WTC11 (cell line): ENCODE results near the gene MYO16. TPM values are rescaled to one million over a fixed set of nuclear protein-coding genes. Genes with fewer than 3 reads are reported as not detected.
A peak's percentile ranks its signal among the peaks of the same experiment; 100 is the strongest.

ENCODE experiments used
- ATAC-seq: fragments of 200-7000 bp; cut with Tn5 transposase; 2 replicates; pipeline ENCODE4 v1.10.0; 2021; ENCODE audit warnings: mild to moderate bottlenecking, moderate library complexity
- Bru-seq: library from RNA; stranded (reverse); fragments of 400-500 nt; gene quantifications from one replicate; lab custom pipeline; 2021; lab: Mats Ljungman, UMichigan
- CTCF ChIA-PET: fragments of 300-600 bp; sonication (Branson Sonifier 250); formaldehyde crosslinking; loops from one replicate; lab custom pipeline; 2021; ENCODE audit warnings: antibody characterized with exemption; lab: Charles Lee
- POLR2A ChIA-PET: fragments of 350-600 bp; sonication (Branson Sonifier 250); formaldehyde crosslinking; loops from one replicate; lab custom pipeline; 2021; ENCODE audit warnings: antibody characterized with exemption; lab: Charles Lee
- DNase-seq: peaks from one replicate; pipeline ENCODE4 v3.0.0; 2021; ENCODE audit warnings: low spot score
- H3K27ac Mint-ChIP-seq: 2 replicates; pipeline ENCODE4 v1.8.0; 2021; ENCODE audit warnings: mixed read lengths
- H3K27me3 Mint-ChIP-seq: 2 replicates; pipeline ENCODE4 v1.8.0; 2021; ENCODE audit warnings: low read depth, mild to moderate bottlenecking, moderate library complexity, mixed read lengths
- H3K36me3 Mint-ChIP-seq: 2 replicates; pipeline ENCODE4 v1.8.0; 2021; ENCODE audit warnings: mixed read lengths
- H3K4me1 Mint-ChIP-seq: 2 replicates; pipeline ENCODE4 v1.8.0; 2022; ENCODE audit warnings: mixed read lengths
- H3K4me3 Mint-ChIP-seq: 2 replicates; pipeline ENCODE4 v1.8.0; 2021; ENCODE audit warnings: mild to moderate bottlenecking, moderate library complexity, mixed read lengths
- H3K9me3 Mint-ChIP-seq: 2 replicates; pipeline ENCODE4 v1.8.0; 2021; ENCODE audit warnings: mixed read lengths
- JUN ChIP-seq: sonication (generic); formaldehyde crosslinking; IDR thresholded peaks from 2 replicates; pipeline ENCODE4 v1.8.0; 2023; ENCODE audit warnings: mild to moderate bottlenecking, missing genetic modification reagents
- NFYB ChIP-seq: sonication (generic); formaldehyde crosslinking; conservative IDR thresholded peaks from 2 replicates; pipeline ENCODE4 v1.8.0; 2022; ENCODE audit warnings: low read depth, missing genetic modification reagents
- NR1H2 ChIP-seq: sonication (generic); formaldehyde crosslinking; IDR thresholded peaks from 2 replicates; pipeline ENCODE4 v1.9.0; 2021; ENCODE audit warnings: mild to moderate bottlenecking, moderate library complexity, missing genetic modification reagents
- NR2C2 ChIP-seq: sonication (generic); formaldehyde crosslinking; IDR thresholded peaks from 2 replicates; pipeline ENCODE4 v1.8.0; 2022; ENCODE audit warnings: mild to moderate bottlenecking, missing genetic modification reagents
- SMAD4 ChIP-seq: sonication (generic); formaldehyde crosslinking; IDR thresholded peaks from 2 replicates; pipeline ENCODE4 v1.8.0; 2022; ENCODE audit warnings: mild to moderate bottlenecking, missing genetic modification reagents
- TEAD1 ChIP-seq: sonication (generic); formaldehyde crosslinking; IDR thresholded peaks from 2 replicates; pipeline ENCODE4 v1.8.0; 2022; ENCODE audit warnings: mild to moderate bottlenecking, missing genetic modification reagents
- long read RNA-seq, 3 experiments: library from RNA in 1 of 3; library from capped mRNA in 1 of 3; library from polyadenylated mRNA in 1 of 3; unstranded in 2 of 3; stranded (forward) in 1 of 3; transcript quantifications; one replicate each; pipeline ENCODE4 v2.0.0, GENCODE V29; 2021
- total RNA-seq: library from RNA; stranded (reverse); gene quantifications from 3 replicates; pipeline ENCODE4 v1.2.3, GENCODE V29; 2021
- TF ChIP-seq, protein P1 (sequence below): fragments of 250-450 bp; sonication (Bioruptor Pico); conservative IDR thresholded peaks from 2 replicates; pipeline ENCODE4 v1.9.0; 2021; ENCODE audit warnings: mild to moderate bottlenecking
- TF ChIP-seq, protein P2 (sequence below): sonication (generic); formaldehyde crosslinking; IDR thresholded peaks from 2 replicates; pipeline ENCODE4 v1.8.1; 2022; ENCODE audit warnings: mild to moderate bottlenecking, missing genetic modification reagents, moderate library complexity, borderline replicate concordance
- TF ChIP-seq, protein P3 (sequence below): sonication (generic); formaldehyde crosslinking; IDR thresholded peaks from 2 replicates; pipeline ENCODE4 v1.8.0; 2023; ENCODE audit warnings: missing genetic modification reagents
- TF ChIP-seq, protein P4 (sequence below): sonication (generic); formaldehyde crosslinking; IDR thresholded peaks from 2 replicates; pipeline ENCODE4 v1.8.1; 2022; ENCODE audit warnings: missing genetic modification reagents, borderline replicate concordance
- TF ChIP-seq, protein P5 (sequence below): sonication (generic); formaldehyde crosslinking; IDR thresholded peaks from 2 replicates; pipeline ENCODE4 v1.8.0; 2023; ENCODE audit warnings: mild to moderate bottlenecking, missing genetic modification reagents

MYO16 gene
- total RNA-seq = 0.05 to 0.09 TPM (median 0.09 TPM) in 3 replicates
- percentile 7 among the genes with signal in this experiment for Bru-seq, nascent RNA
- long read RNA-seq, experiment 1, partial matches to known transcripts = 1 of 2 reads
- long read RNA-seq, experiment 1, other reads (novel, unspliced or antisense) = 1 of 2 reads
- long read RNA-seq, experiment 2 = 0 reads
- long read RNA-seq, experiment 3 = 0 reads

DNA sequence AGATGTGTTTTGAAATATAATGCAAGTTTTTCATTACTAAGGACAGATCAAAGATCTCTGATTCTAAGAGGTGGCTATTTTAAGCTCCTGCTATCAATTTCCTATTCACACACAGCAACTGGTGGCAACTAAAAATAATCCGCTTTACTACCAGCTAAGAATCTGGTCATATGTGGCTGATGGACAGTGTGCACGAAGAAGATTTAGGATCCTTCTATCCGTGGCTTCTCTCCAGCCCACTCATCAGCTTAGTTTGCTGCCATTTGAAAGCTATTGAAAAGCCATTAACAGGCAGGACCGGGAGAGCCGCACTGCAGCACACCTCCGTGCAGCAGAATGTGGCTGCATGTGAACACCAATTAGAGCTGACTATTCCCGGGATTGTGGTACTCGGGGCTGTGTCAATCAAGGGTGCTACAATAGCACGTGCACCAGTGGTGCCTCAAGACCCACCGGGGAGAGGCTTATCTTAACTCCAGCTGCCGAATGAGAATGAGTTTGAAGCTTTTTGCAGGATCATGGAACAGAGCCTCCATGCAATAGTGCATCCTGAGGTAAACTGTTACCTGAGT, at the start of gene MYO16:
Gene MYO16 (plus strand): TSS at position 431 of the 572 bp plus-strand sequence. CDS start 234 bp downstream, outside the sequence.
- Mint-ChIP-seq H3K27ac (no peak within 1 kb of the TSS), H3K27me3 (no peaks in the 10 kb centered on the region; the same call in 1 of the 2 replicates)
- ATAC-seq = peak; percentile 86

DNA sequence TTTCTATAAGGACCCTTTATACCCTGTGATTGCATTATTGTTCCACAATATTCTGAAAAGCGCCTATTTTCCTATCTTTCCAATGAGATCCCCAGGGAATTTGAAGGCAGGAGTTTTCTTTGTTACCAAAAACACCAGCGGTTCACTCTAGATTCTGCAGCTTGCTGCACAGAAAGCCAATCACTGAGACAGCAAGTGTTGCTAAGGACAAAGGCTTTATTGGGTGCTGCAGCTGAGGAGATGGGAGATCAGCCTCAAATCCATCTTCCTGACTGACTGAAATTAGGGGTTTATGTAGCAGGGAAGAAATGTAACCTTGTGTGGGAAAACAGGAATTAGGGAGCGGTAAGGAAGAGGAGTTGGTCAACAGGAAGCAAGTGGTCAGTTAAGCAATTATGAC, 42.6 kb upstream of the MYO16 start:
- ATAC-seq (no peak), DNase-seq (no peak)
- ChIA-PET CTCF (no interaction called here), POLR2A (no interaction called here)
- TF ChIP-seq, protein P1, sequence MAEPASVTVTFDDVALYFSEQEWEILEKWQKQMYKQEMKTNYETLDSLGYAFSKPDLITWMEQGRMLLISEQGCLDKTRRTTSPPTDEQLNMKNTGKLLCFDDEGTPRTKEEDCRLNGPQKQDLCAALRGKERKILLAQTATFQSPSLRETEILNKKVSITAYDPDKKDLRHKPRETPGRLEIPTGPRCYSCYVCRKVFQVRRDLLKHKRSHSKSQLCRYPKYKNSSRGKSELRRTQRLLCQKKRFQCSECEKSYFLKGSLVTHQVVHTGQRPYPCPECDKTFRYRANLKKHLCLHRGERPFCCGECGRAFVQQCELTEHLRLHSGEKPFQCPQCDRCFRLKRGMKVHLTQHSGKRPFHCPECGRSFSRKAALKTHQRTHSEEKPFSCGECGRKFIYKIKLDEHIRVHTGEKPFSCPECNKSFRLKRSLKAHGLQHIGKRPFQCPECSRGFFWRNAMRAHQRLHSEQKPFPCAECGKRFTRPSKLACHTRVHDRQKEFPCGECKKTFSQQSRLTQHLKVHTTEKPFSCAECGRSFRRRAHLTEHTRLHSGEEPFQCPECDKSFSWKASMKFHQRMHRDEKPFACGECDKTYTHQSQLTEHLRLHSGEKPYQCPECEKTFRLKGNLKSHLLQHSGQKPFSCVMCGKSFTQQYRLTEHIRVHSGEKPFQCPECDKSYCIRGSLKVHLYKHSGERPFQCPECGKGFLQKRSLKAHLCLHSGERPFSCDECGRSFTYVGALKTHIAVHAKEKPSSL (CRISPR knock-in tag) = no peak
- TF ChIP-seq, protein P2, sequence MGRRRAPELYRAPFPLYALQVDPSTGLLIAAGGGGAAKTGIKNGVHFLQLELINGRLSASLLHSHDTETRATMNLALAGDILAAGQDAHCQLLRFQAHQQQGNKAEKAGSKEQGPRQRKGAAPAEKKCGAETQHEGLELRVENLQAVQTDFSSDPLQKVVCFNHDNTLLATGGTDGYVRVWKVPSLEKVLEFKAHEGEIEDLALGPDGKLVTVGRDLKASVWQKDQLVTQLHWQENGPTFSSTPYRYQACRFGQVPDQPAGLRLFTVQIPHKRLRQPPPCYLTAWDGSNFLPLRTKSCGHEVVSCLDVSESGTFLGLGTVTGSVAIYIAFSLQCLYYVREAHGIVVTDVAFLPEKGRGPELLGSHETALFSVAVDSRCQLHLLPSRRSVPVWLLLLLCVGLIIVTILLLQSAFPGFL = no peak
- TF ChIP-seq TEAD1 (no peak), SMAD4 (CRISPR knock-in tag) (no peak), JUN (CRISPR knock-in tag) (no peak), NR1H2 (CRISPR knock-in tag) (no peak)
- TF ChIP-seq, all 79 proteins: peak for 0
- Mint-ChIP-seq H3K27me3 (peaks cover 13% of the 10 kb centered on the region; the same call in 1 of the 2 replicates), H3K36me3 (no peaks in the 10 kb centered on the region), H3K27ac (no peak overlapping the region), H3K9me3 (peaks cover 11% of the 10 kb centered on the region), H3K4me3 (no peak overlapping the region), H3K4me1 (no peaks in the 10 kb centered on the region)

More for the DNA sequence above, at the start of gene MYO16:
- Mint-ChIP-seq H3K4me1 (peaks cover 14% of the 10 kb centered on the region), H3K36me3 (peaks cover 6% of the 10 kb centered on the region), H3K4me3 (no peak within 1 kb of the TSS), H3K9me3 (peaks cover 17% of the 10 kb centered on the region)
- no peak for DNase-seq
- ChIA-PET CTCF (no interaction called here), POLR2A (interaction anchor here (1.2 kb wide), 1 partner anchor 54 kb away, joined by 4 read pairs; no protein-coding TSS in a partner anchor)
- TF ChIP-seq, protein P3, sequence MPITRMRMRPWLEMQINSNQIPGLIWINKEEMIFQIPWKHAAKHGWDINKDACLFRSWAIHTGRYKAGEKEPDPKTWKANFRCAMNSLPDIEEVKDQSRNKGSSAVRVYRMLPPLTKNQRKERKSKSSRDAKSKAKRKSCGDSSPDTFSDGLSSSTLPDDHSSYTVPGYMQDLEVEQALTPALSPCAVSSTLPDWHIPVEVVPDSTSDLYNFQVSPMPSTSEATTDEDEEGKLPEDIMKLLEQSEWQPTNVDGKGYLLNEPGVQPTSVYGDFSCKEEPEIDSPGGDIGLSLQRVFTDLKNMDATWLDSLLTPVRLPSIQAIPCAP = no peak
- TF ChIP-seq NFYB (CRISPR knock-in tag) = no peak
- TF ChIP-seq, protein P2 = no peak
- TF ChIP-seq, protein P4, sequence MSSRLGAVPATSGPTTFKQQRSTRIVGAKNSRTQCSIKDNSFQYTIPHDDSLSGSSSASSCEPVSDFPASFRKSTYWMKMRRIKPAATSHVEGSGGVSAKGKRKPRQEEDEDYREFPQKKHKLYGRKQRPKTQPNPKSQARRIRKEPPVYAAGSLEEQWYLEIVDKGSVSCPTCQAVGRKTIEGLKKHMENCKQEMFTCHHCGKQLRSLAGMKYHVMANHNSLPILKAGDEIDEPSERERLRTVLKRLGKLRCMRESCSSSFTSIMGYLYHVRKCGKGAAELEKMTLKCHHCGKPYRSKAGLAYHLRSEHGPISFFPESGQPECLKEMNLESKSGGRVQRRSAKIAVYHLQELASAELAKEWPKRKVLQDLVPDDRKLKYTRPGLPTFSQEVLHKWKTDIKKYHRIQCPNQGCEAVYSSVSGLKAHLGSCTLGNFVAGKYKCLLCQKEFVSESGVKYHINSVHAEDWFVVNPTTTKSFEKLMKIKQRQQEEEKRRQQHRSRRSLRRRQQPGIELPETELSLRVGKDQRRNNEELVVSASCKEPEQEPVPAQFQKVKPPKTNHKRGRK = no peak

DNA sequence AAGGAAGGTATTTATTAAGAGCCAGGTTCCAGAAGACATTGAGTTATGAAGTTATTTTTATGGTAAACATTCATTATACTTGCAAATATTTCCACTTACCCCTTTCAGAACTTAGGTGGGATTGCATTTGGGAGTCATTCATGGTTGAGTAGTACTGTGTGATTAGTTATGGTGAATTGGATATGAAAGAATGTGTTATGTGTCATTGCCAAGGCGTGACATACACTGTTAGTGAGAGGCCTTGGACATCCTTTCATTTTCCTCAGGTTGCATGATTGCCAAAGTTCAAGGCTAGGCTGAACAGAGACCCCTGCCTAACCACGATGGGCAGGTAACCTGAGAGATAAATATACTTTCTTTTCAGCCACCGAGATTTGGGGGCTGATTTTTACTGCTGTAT, 40.9 kb upstream of the MYO16 start:
- POLR2A ChIA-PET = no interaction called here
- Mint-ChIP-seq H3K9me3 (peaks cover 11% of the 10 kb centered on the region), H3K4me3 (no peak overlapping the region), H3K36me3 (no peaks in the 10 kb centered on the region), H3K27me3 (peaks cover 22% of the 10 kb centered on the region), H3K4me1 (no peaks in the 10 kb centered on the region), H3K27ac (no peak overlapping the region)
- DNase-seq (no peak), ATAC-seq (no peak)
- no peak for TF ChIP-seq NR2C2 (CRISPR knock-in tag)
- TF ChIP-seq, protein P5, sequence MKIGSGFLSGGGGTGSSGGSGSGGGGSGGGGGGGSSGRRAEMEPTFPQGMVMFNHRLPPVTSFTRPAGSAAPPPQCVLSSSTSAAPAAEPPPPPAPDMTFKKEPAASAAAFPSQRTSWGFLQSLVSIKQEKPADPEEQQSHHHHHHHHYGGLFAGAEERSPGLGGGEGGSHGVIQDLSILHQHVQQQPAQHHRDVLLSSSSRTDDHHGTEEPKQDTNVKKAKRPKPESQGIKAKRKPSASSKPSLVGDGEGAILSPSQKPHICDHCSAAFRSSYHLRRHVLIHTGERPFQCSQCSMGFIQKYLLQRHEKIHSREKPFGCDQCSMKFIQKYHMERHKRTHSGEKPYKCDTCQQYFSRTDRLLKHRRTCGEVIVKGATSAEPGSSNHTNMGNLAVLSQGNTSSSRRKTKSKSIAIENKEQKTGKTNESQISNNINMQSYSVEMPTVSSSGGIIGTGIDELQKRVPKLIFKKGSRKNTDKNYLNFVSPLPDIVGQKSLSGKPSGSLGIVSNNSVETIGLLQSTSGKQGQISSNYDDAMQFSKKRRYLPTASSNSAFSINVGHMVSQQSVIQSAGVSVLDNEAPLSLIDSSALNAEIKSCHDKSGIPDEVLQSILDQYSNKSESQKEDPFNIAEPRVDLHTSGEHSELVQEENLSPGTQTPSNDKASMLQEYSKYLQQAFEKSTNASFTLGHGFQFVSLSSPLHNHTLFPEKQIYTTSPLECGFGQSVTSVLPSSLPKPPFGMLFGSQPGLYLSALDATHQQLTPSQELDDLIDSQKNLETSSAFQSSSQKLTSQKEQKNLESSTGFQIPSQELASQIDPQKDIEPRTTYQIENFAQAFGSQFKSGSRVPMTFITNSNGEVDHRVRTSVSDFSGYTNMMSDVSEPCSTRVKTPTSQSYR (CRISPR knock-in tag) = no peak
- CTCF ChIA-PET = no interaction called here
